Hepatocyte (in vitro differentiated cells): ENCODE results near the gene SCAF1. TPM values are rescaled to one million over a fixed set of nuclear protein-coding genes. Genes with fewer than 3 reads are reported as not detected.

ENCODE experiments used
- DNase-seq: peaks from one replicate; pipeline ENCODE4 v3.0.0-alpha.2; 2016; ENCODE audit warnings: low spot score
- H2AFZ ChIP-seq: fragments of 200-600 bp; sonication (generic); 2 replicates; pipeline ENCODE4 v1.6.0; 2016; ENCODE audit warnings: antibody characterized with exemption, mild to moderate bottlenecking
- H3K27ac ChIP-seq: fragments of 200-600 bp; sonication (generic); 2 replicates; pipeline ENCODE4 v1.5.1; 2016; ENCODE audit warnings: mild to moderate bottlenecking
- H3K27me3 ChIP-seq: fragments of 200-600 bp; sonication (generic); 2 replicates; pipeline ENCODE4 v1.6.1; 2016
- H3K36me3 ChIP-seq: fragments of 200-600 bp; sonication (generic); replicated peaks from 2 replicates; pipeline ENCODE4 v1.5.1; 2016; ENCODE audit warnings: low read depth; ENCODE audit not compliant: insufficient read depth
- H3K4me1 ChIP-seq: fragments of 200-600 bp; sonication (generic); 2 replicates; pipeline ENCODE4 v1.5.1; 2016; ENCODE audit warnings: mild to moderate bottlenecking, moderate library complexity; ENCODE audit not compliant: insufficient read depth
- H3K4me2 ChIP-seq: fragments of 200-600 bp; sonication (generic); 2 replicates; pipeline ENCODE4 v1.6.0; 2016
- H3K4me3 ChIP-seq: fragments of 200-600 bp; sonication (generic); 2 replicates; pipeline ENCODE4 v1.5.1; 2016; ENCODE audit warnings: mild to moderate bottlenecking
- H3K79me2 ChIP-seq: fragments of 200-600 bp; sonication (generic); 2 replicates; pipeline ENCODE4 v1.6.0; 2017; ENCODE audit warnings: mild to moderate bottlenecking
- H3K9me2 ChIP-seq: fragments of 200-600 bp; sonication (generic); replicated peaks from 2 replicates; pipeline ENCODE4 v1.6.0; 2017; ENCODE audit warnings: mild to moderate bottlenecking; ENCODE audit not compliant: insufficient read depth
- H3K9me3 ChIP-seq: fragments of 200-600 bp; sonication (generic); 2 replicates; pipeline ENCODE4 v1.5.1; 2016; ENCODE audit warnings: low read depth, mild to moderate bottlenecking
- H4K20me1 ChIP-seq: fragments of 200-600 bp; sonication (generic); 2 replicates; pipeline ENCODE4 v1.6.0; 2016; ENCODE audit warnings: mild to moderate bottlenecking; ENCODE audit not compliant: insufficient read depth, poor library complexity, severe bottlenecking
- EZH2 ChIP-seq: fragments of 200-600 bp; sonication (generic); IDR thresholded peaks from 2 replicates; pipeline ENCODE4 v1.6.1; 2016; ENCODE audit warnings: antibody characterized with exemption, mild to moderate bottlenecking, borderline replicate concordance
- EZH2phosphoT487 ChIP-seq: fragments of 200-600 bp; sonication (generic); IDR thresholded peaks from one replicate; pipeline ENCODE4 v1.6.1; 2018; ENCODE audit warnings: antibody characterized with exemption, mild to moderate bottlenecking, low read depth, moderate library complexity; ENCODE audit not compliant: unreplicated experiment, severe bottlenecking
- WGBS: methylation state at CpG from one replicate; pipeline ENCODE4 v1.1.6; 2016; ENCODE audit warnings: low lambda C conversion rate; ENCODE audit errors: missing lambda C conversion rate; 5-methylcytosine and 5-hydroxymethylcytosine counted together
- polyA plus RNA-seq: library from polyadenylated mRNA; unstranded; fragments of >200 nt; fragmentation: Nextera tagmentation; extraction: Ambion mirVana; gene quantifications from 2 replicates; pipeline ENCODE4 v1.2.1, GENCODE V29; 2016
- total RNA-seq: library from RNA; depleted of rRNA; stranded (reverse); fragments of >200 nt; gene quantifications from 2 replicates; pipeline ENCODE4 v1.2.3, GENCODE V29; 2014
- TF ChIP-seq, protein P1 (sequence below): fragments of 200-600 bp; sonication (generic); IDR thresholded peaks from 2 replicates; pipeline ENCODE4 v1.5.1; 2016; ENCODE audit warnings: antibody characterized with exemption, mild to moderate bottlenecking; ENCODE audit not compliant: poor library complexity

The SCAF1 gene
- total and polyA plus RNA-seq, 2 experiments from 2014 or later, result 12.6 to 18.6 TPM

- Histone ChIP-seq H3K4me1 (peaks cover 12% of the 10 kb centered on the region), H3K4me3 (peak overlapping the region; percentile 43), H3K4me2 (peak overlapping the region; percentile 94), H3K9me2 (no peaks in the 10 kb centered on the region), H3K27ac (peak overlapping the region; percentile 81), H3K27me3 (no peaks in the 10 kb centered on the region), H3K79me2 (peaks cover 37% of the 10 kb centered on the region), H3K36me3 (no peaks in the 10 kb centered on the region), H4K20me1 (no peaks in the 10 kb centered on the region), H3K9me3 (no peaks in the 10 kb centered on the region), H2AFZ (no peak overlapping the region)
- TF ChIP-seq EZH2, result no peak
- no peak for TF ChIP-seq EZH2phosphoT487
- TF ChIP-seq, protein P1, sequence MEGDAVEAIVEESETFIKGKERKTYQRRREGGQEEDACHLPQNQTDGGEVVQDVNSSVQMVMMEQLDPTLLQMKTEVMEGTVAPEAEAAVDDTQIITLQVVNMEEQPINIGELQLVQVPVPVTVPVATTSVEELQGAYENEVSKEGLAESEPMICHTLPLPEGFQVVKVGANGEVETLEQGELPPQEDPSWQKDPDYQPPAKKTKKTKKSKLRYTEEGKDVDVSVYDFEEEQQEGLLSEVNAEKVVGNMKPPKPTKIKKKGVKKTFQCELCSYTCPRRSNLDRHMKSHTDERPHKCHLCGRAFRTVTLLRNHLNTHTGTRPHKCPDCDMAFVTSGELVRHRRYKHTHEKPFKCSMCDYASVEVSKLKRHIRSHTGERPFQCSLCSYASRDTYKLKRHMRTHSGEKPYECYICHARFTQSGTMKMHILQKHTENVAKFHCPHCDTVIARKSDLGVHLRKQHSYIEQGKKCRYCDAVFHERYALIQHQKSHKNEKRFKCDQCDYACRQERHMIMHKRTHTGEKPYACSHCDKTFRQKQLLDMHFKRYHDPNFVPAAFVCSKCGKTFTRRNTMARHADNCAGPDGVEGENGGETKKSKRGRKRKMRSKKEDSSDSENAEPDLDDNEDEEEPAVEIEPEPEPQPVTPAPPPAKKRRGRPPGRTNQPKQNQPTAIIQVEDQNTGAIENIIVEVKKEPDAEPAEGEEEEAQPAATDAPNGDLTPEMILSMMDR, result no peak
- DNase-seq, result peak; percentile 96
- WGBS, result under 1% methylated on average over 34 of the region's 53 CpGs
These were observed 22.4 kb downstream of the SCAF1 start for GRCh38 chr19:49664171-49665035.

DNA sequence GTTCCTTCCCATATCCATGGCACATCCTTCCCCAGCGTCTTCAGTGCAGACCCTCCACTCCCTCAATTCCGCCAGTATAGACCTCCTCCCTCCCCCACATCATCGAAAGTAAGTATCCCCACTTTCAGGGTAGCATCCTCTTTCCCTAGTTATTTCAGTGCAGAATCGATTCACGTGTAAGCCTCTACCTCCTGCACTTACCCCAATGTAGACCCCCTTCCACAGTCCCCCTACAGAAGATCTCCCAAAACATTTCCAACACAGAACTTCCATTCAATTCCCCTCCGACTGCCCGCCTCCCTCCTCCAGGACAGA, 23.0 kb downstream of the SCAF1 start:
- peaks cover 37% of the 10 kb centered on the region for H3K79me2 ChIP-seq

DNA sequence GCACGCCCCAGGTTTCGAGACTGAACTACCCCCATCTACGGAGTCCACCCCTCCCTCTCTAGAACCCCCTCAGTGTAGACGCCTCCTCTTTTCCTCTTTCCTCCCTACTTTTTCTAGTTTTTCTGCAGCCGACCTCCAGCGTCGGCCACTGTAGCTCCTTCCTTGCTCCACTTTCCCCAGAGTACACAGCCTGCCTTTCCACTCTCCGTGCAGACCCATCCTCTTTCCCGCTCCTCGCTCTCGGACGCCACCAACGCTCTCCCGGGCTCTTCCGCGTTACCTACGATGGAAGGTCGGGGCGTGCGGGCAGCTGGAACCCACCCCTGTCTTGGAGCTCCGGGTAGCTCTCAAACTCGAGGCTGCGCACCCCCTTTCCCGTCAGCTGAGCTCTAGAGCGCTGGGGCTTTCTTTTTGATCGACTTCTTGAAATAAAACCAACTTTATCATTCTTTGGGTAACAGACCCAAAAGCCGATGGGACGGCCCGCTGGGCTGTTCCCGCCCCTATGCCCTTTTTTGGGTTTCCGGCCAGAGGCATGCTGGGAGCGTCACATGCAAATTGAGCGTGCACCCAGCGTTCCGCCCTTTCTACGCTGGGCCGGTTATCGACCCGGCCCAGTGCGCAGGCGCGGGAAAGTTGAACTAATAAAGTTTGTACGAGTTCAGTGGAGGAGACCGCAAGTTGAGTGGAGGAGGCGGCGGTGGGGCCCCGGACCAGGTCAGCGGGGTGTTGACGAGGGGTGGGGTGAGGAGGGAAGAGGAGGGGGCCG, 23.5 kb downstream of the SCAF1 start, which contains the start of the genes BCL2L12 and IRF3:
TSS of gene BCL2L12 (plus strand) at position 583 of the 769 bp plus-strand sequence. CDS start 760 bp downstream, outside the sequence.
TSS of gene IRF3 (minus strand) at position 507 of the 769 bp plus-strand sequence. CDS start 1,019 bp downstream, outside the sequence.
- Histone ChIP-seq H2AFZ (peak within 1 kb of the TSS; percentile 31), H3K36me3 (no peaks in the 10 kb centered on the region), H3K4me2 (peak within 1 kb of the TSS; percentile 94), H4K20me1 (no peaks in the 10 kb centered on the region), H3K9me3 (no peaks in the 10 kb centered on the region), H3K79me2 (peaks cover 37% of the 10 kb centered on the region), H3K27me3 (no peaks in the 10 kb centered on the region), H3K4me3 (peak within 1 kb of the TSS; percentile 43), H3K4me1 (peaks cover 12% of the 10 kb centered on the region), H3K27ac (peak within 1 kb of the TSS; percentile 81), H3K9me2 (no peaks in the 10 kb centered on the region)
- WGBS, result 1% methylated on average over 49 of the region's 50 CpGs
- DNase-seq, result peak; percentile 99
- TF ChIP-seq, protein P1, result no peak
- TF ChIP-seq EZH2phosphoT487, result no peak
- TF ChIP-seq EZH2, result no peak

More for the DNA sequence above, 23.0 kb downstream of the SCAF1 start:
- TF ChIP-seq EZH2phosphoT487 (no peak), EZH2 (no peak)
- TF ChIP-seq, protein P1, result no peak
- H4K20me1 ChIP-seq, result no peaks in the 10 kb centered on the region
- peak overlapping the region; percentile 94 for H3K4me2 ChIP-seq
- H3K4me3 ChIP-seq, result peak overlapping the region; percentile 43
- H3K9me3 ChIP-seq, result no peaks in the 10 kb centered on the region
- H3K27ac ChIP-seq, result peak overlapping the region; percentile 81
- no peak overlapping the region for H2AFZ ChIP-seq
- WGBS, result 3% methylated on average over 6 of the region's 7 CpGs
- no peaks in the 10 kb centered on the region for H3K9me2 ChIP-seq
- H3K27me3 ChIP-seq, result no peaks in the 10 kb centered on the region
- H3K4me1 ChIP-seq, result peaks cover 12% of the 10 kb centered on the region
- no peak for DNase-seq
- no peaks in the 10 kb centered on the region for H3K36me3 ChIP-seq
